Stimulated activated CD8-positive, alpha-beta memory T cell treated with anti-CD3 and anti-CD28 coated beads, Interleukin-12 subunit alpha, Interleukin-12 subunit beta, amount 100 ng/mL, for 4 hours (primary cell): Measurements from ENCODE around the gene NR1I3.
"Not testable (repeated sequence)": the region's sequence is repeated elsewhere in the genome, so short reads cannot be mapped to it uniquely, and the experiment has no call there.

Experiments
- DNase-seq: peaks from one replicate; pipeline ENCODE4 v3.0.0-alpha.2; 2020; ENCODE audit warnings: low read depth

NR1I3 gene

GRCh38 chr1:161238039-161238473 is at the start of gene NR1I3:
Gene NR1I3 (minus strand): TSS chr1:161238203. CDS start chr1:161236565, 1,638 bp downstream.
- DNase-seq = no peak

DNA sequence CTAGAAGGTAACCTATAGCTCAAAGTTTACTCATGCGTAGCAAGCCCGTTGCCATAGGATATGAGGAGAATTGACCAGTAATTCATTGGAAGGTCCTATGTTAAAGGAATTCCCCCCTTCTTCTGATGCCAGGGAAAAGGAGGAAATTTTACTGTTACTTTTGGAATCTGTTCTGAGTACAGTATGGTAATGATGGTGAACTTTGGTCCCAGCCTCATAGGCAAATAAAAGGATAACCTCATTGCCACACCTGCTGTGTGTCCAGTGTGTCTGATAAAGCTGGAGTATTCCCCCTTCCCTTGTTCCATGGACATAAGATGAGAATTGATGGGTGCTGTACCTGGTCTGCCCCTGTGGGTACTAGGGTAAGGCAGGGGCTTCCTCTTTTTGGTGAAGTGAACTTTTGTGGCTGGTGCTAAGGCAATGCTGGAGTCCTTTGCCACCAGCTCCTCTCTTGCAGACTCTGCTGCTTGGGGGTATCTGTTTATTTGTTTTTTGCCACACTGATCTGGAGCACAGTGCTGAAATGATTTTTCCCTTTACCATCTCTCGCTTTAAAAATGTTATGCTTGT is 49.6 kb upstream of the NR1I3 start:
- DNase-seq = no peak

DNA sequence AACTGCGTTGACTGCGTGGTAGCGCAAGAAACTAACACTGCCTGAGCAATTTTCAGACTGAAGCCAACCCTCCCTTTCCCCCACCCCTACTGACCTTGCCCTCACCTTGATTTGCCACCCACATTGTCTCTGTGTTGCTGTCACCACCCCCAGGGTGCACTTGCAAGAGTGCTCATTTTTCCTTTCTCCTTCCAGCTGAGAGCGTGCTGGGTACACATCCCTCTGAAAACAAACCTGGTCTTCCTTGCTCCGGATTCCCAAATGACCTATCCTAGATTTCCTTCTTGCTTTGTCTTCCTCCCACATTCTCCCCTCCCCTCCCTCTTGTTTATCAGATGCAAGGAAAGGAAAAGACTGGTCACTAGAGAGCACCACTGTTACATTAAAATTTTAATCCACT is 47.5 kb upstream of the NR1I3 start:
- no peak for DNase-seq

DNA sequence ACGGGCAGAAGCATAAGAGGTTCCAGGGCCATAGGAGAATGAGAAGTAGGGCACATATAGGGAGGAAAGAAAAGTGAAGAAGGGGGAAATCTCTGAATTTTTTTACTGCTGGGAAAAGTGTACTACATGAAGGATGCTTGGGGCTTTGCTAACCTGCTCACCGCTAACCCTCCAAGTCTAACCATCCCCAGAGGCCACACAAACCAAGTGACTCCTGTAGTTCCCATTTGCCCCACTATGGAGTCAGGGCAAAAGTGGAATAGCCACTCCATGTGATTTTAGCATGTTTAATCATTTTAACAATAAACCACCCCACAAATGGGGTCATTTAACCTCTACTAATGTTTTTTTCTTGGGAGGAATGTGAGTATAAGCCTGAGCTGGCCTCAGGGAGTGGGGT is 47.1 kb upstream of the NR1I3 start:
- no peak for DNase-seq

GRCh38 chr1:161282991-161283390 is 45.0 kb upstream of the NR1I3 start:
- no peak for DNase-seq

- DNase-seq = no peak
Measured at GRCh38 chr1:161274874-161275273, 36.9 kb upstream of the NR1I3 start.

DNA sequence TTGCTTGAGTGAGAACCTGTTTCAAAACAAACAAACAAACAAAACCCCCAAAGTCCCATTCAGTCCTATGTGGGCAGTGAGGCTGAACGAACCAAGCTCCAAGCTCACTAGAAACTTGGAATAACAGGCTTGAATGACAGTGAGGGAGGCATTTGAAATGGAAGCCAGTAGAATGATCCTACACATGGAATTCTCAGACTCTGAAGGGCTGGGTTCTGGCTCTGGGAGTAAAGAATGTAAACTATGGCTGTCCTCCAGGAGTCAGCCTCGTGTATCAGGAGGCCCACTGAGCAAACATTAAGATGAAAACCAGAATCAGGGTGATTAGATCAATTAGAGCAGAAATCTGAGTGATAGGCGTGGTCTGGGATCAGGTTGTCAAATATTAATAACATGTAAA is 35.4 kb upstream of the NR1I3 start:
- DNase-seq = no peak

- no peak for DNase-seq
Measured at GRCh38 chr1:161267321-161267720, 29.3 kb upstream of the NR1I3 start.

GRCh38 chr1:161266836-161267235 is 28.8 kb upstream of the NR1I3 start:
- no peak for DNase-seq

DNA sequence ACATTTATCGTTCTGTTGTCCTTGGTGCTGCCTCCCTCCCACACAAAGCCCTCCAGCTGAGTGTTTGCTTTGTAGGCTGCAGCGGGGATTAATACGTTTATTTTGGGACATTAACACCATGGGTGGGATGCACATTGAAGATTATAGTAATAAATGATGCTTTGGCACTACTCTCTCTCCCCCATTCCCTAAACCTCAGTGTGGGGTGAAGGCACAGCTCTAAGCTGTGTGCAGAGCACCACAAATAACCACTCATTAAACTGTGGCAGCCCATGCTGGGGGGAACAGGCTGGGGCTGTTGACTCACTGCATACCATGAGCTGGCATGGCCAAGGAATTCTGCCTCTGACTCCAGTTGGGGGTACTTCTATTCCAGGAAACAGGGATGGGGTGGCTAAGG is 28.2 kb upstream of the NR1I3 start:
- DNase-seq = no peak

DNA sequence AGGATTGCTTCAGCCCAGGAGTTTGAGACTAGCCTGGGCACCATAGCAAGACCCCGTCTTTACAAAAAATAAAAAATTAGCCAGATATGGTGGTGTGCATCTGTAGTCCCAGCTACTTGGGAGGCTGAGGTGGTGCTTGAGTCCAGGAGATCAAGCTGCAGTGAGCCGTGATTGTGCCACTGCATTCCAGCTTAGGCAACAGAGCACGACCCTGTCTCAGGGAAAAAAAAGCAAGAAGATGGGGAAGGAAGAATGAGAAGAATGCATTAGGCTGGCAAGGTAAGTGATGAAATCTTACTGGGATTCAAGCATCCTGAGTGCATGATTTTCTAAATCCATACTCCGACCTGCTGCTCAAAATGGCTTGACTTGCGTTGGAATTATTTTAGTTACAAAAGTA is 27.3 kb upstream of the NR1I3 start:
- no peak for DNase-seq

DNA sequence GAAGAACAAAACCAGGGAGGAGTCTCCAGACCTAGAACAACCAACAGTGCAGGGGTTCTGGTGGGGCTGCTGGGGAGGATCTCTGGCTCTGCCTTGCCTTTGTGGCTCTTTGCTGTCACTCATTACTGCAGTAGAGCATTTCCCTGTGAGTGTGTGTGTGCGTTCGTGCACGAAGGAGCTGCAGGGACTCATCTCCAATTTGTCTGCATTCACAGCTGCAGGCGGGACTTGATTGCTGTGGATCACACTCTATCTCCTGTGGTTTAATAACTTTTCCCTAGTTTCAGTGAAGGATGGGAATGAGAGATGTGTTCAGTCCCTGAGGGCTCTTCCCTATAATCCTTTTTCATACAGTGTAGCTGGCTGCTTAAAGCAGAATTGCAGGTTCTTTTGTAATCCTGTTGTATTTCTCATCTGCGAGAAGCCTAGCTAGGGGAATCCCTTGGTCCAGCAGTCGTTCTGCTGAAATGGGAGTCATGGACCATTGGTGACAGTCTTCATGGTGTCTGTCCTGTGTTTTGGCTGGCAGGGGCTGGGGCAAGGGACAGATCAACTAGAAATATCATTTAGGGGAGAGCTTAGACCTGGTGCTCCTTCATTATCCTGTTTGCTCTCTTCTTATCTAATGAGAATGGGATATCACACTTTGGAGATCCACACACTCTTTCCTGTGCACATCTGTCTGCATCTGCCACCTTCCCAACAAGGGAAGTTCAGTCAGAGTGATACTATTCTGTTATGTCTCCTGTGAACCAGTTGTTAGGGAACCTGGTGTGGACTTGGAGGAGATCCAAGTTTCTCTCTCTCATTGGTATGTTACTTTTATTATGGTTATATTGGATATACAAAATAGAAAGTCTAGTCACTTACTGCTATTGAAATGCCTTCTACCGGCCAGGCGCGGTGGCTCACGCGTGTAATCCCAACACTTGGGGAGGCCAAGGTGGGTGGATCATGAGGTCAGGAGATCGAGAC is 23.5 kb upstream of the NR1I3 start:
- DNase-seq = no peak

DNA sequence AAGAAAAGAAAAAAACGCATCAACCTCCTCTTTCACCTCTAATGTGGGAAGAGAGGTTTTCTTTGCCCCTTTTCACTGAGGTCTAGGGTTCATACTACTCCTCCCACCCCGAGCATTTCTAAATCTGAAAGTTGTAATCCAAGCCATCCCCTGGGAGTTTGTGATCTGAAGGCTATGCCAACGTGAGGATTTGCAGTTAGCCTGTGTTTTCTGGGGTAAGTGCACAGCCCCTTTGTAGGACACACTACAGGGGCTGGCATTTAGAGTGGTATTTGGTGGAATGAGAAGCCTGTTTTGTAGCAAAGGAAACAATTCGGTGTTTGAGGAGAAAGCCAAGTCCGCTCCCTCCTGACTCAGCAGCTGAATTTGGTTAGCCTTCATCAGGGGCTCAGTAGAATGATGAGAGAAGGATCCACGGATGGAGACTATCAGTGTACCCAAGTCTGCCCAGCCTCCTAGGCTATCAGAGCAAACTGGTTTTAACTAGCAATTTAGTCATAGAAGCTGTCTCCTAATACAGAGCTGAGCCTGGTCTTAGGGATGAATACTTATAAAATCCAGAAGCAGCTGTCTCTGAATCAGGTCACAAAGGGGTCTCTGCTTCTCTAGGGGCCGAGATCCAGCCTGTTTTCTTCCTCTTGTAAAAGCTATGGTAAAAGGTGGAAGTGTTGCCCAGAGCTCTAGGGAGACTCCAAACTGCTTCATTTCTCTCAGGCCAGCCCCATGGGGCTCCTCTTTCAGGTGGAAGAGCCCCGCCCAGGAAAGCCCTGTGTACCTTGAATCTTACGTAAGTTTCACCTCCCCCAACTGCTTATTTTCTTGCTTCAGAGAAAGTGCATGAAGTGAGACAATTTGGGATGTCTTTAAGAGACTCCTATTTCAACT is 22.6 kb upstream of the NR1I3 start:
- no peak for DNase-seq

- no peak for DNase-seq
Measured at GRCh38 chr1:161259765-161260164, 21.8 kb upstream of the NR1I3 start.

- DNase-seq = no peak
Measured at GRCh38 chr1:161259345-161259702, 21.3 kb upstream of the NR1I3 start.

- peak; percentile 15 for DNase-seq
Measured at GRCh38 chr1:161258439-161259344, 20.7 kb upstream of the NR1I3 start, which contains the start of gene PCP4L1. Gene PCP4L1 (plus strand): TSS chr1:161258745. CDS start chr1:161258975, 230 bp downstream.

GRCh38 chr1:161257109-161257508 is 19.1 kb upstream of the NR1I3 start:
- DNase-seq = not testable (repeated sequence)

GRCh38 chr1:161255955-161256520 is 18.0 kb upstream of the NR1I3 start:
- not testable (repeated sequence) for DNase-seq

DNA sequence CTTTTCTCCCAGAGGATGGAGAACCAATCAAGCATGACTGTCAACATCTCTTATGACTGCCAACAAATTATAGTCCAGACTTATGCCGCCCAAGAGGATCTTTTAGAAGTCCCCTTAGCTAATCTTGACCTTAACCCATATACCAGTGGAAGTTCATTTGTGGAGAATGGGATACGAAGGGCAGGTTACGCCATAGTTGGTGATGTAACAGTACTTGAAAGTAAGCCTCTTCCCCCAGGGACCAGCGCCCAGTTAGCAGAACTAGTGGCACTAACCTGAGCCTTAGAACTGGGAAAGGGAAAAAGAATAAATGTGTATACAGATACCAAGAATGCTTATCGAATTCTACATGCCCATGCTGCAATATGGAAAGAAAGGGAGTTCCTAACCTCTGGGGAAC is 17.3 kb upstream of the NR1I3 start:
- DNase-seq = not testable (repeated sequence)

- no peak for DNase-seq
Measured at GRCh38 chr1:161251579-161251978, 13.6 kb upstream of the NR1I3 start.

DNA sequence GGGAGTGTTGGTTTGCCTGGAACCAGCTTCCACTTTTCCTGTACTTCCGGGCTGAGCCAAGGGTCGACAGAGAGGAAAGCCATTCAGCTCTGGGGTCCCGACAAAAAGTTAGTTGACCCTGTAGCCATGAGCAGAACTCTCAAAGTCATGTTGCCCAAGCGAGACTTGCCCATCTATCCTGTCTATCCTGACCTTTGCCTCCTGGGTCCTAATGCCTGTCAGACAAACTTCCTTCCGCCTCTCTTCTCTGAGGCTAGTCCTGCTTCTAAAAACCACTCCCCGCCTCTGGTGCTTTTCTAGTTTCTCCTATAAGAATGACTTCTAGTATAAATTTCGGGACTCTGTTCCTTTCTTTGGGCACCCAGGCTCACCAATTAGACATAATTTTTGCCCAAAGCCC is 12.8 kb upstream of the NR1I3 start:
- DNase-seq = no peak
